HCT116 (cell line): ENCODE results near the gene ZFP14. TPM values are rescaled to one million over a fixed set of nuclear protein-coding genes. Genes with fewer than 3 reads are reported as not detected.

Source experiments
- ATAC-seq: fragments of 200-7000 bp; cut with Tn5 transposase; 2 replicates; pipeline ENCODE4 v1.9.1; 2020; ENCODE audit warnings: mild to moderate bottlenecking, moderate library complexity
- BruUV-seq: library from RNA; stranded (reverse); fragments of 400-500 nt; replicated peaks from 2 replicates; lab custom pipeline; 2021; lab: Mats Ljungman, UMichigan
- CTCF ChIA-PET: fragments of 300-600 bp; sonication (Branson Sonifier 250); formaldehyde crosslinking; loops from one replicate; lab custom pipeline; 2021; ENCODE audit warnings: antibody characterized with exemption; lab: Charles Lee
- POLR2A ChIA-PET: fragments of 300-600, 350-600 bp; sonication (Branson Sonifier 250); formaldehyde crosslinking; loops from one replicate; lab custom pipeline; 2021; ENCODE audit warnings: antibody characterized with exemption; lab: Charles Lee
- RAD21 ChIA-PET, 2 experiments: fragments of 300-600 bp; sonication (Branson Sonifier 250); formaldehyde crosslinking; loops; one replicate each; lab custom pipeline; 2023; ENCODE audit warnings: low total read pairs in 2 of 2; ENCODE audit not compliant: uncharacterized antibody in 2 of 2, unreplicated experiment in 2 of 2, low non-redundant PET in 1 of 2; lab: Charles Lee
- DNase-seq: peaks from one replicate; pipeline ENCODE4 v3.0.0-alpha.2; 2010; ENCODE audit warnings: low read depth, low spot score
- H2AFZ ChIP-seq: fragments of 200-600 bp; shearing (Covaris generic), sonication (generic); 2 replicates; pipeline ENCODE4 v1.6.1; 2017; ENCODE audit warnings: low read depth, mixed run types, mixed read lengths, antibody characterized with exemption, low read length; ENCODE audit not compliant: poor library complexity, severe bottlenecking
- H3K27ac ChIP-seq: 2 replicates; pipeline ENCODE4 v1.5.1; 2012; ENCODE audit warnings: low read depth, low read length
- H3K27me3 ChIP-seq: fragments of 200-600 bp; sonication (generic); 2 replicates; pipeline ENCODE4 v1.6.1; 2016; ENCODE audit warnings: mixed run types, low read length, mixed read lengths; ENCODE audit not compliant: insufficient read depth
- H3K36me3 ChIP-seq, 2 experiments: fragments of 200-500 bp in 1 of 2; fragments of 200-600 bp in 1 of 2; sonication (Bioruptor generic) in 1 of 2; sonication (generic) in 1 of 2; 2 replicates each; pipeline versions ENCODE4 v1.5.1 to v1.6.1; 2014 to 2016; ENCODE audit warnings: low read length in 2 of 2, inconsistent platforms in 1 of 2, mixed read lengths in 1 of 2, mixed run types in 1 of 2; ENCODE audit not compliant: insufficient read depth in 2 of 2, control insufficient read depth in 1 of 2
- H3K4me1 ChIP-seq, 2 experiments: fragments of 200-600 bp in 1 of 2; sonication (generic) in 1 of 2; 2 replicates each; pipeline versions ENCODE4 v1.5.1 to v1.6.1; 2012 to 2017; ENCODE audit warnings: low read length in 2 of 2, inconsistent platforms in 1 of 2, mild to moderate bottlenecking in 1 of 2, mixed read lengths in 1 of 2, mixed run types in 1 of 2, moderate library complexity in 1 of 2; ENCODE audit not compliant: insufficient read depth in 2 of 2, control insufficient read depth in 1 of 2
- H3K4me2 ChIP-seq: fragments of 200-600 bp; sonication (generic); 2 replicates; pipeline ENCODE4 v1.6.1; 2017; ENCODE audit warnings: mixed run types, low read length, mixed read lengths
- H3K4me3 ChIP-seq, 2 experiments: fragments of 200-600 bp in 1 of 2; sonication (generic) in 1 of 2; replicated peaks in 1 of 2; 2 replicates each; pipeline ENCODE4 v1.5.1; 2011 to 2016; ENCODE audit warnings: low read length in 2 of 2, control low read depth in 1 of 2, low read depth in 1 of 2, mild to moderate bottlenecking in 1 of 2, mixed read lengths in 1 of 2, mixed run types in 1 of 2
- H3K79me2 ChIP-seq: fragments of 200-600 bp; sonication (generic); 2 replicates; pipeline ENCODE4 v1.6.1; 2017; ENCODE audit warnings: mild to moderate bottlenecking, mixed run types, low read length, moderate library complexity, mixed read lengths; ENCODE audit not compliant: insufficient read depth
- H3K9ac ChIP-seq: fragments of 200-600 bp; sonication (generic); 2 replicates; pipeline ENCODE4 v1.6.1; 2016; ENCODE audit warnings: low read length, mixed read lengths
- H3K9me2 ChIP-seq: fragments of 200-600 bp; sonication (generic), shearing (Covaris generic); 2 replicates; pipeline ENCODE4 v1.6.1; 2017; ENCODE audit warnings: mixed run types, mild to moderate bottlenecking, moderate library complexity; ENCODE audit not compliant: insufficient read depth
- H3K9me3 ChIP-seq, 2 experiments: fragments of 200-500 bp in 1 of 2; fragments of 200-600 bp in 1 of 2; sonication (Bioruptor generic) in 1 of 2; sonication (generic) in 1 of 2; 2 replicates each; pipeline ENCODE4 v1.6.1; 2014 to 2017; ENCODE audit warnings: low read length in 2 of 2, mixed read lengths in 2 of 2, inconsistent platforms in 1 of 2, low read depth in 1 of 2, mild to moderate bottlenecking in 1 of 2, mixed run types in 1 of 2, moderate library complexity in 1 of 2; ENCODE audit not compliant: control insufficient read depth in 1 of 2, insufficient read depth in 1 of 2
- H4K20me1 ChIP-seq: fragments of 200-600 bp; sonication (generic), shearing (Covaris generic); 2 replicates; pipeline ENCODE4 v1.6.1; 2017; ENCODE audit warnings: mixed run types, mild to moderate bottlenecking, moderate library complexity; ENCODE audit not compliant: insufficient read depth
- CEBPB ChIP-seq: IDR thresholded peaks from 2 replicates; pipeline ENCODE4 v1.6.1; 2012; ENCODE audit warnings: low read depth
- EGR1 ChIP-seq: IDR thresholded peaks from 2 replicates; pipeline ENCODE4 v1.6.1; 2012; ENCODE audit warnings: low read depth
- ELF1 ChIP-seq: IDR thresholded peaks from 2 replicates; pipeline ENCODE4 v1.6.1; 2012; ENCODE audit warnings: low read depth, borderline replicate concordance
- EZH2 ChIP-seq: fragments of 200-600 bp; sonication (generic); IDR thresholded peaks from 2 replicates; pipeline ENCODE4 v1.6.1; 2017; ENCODE audit warnings: antibody characterized with exemption, mixed run types
- EZH2phosphoT487 ChIP-seq: fragments of 200-600 bp; IDR thresholded peaks from 2 replicates; pipeline ENCODE4 v1.6.1; 2018; ENCODE audit warnings: antibody characterized with exemption, borderline replicate concordance
- FOSL1 ChIP-seq: IDR thresholded peaks from 2 replicates; pipeline ENCODE4 v1.6.1; 2012; ENCODE audit warnings: low read depth
- POLR2A ChIP-seq: IDR thresholded peaks from 2 replicates; pipeline ENCODE4 v1.7.0; 2011; ENCODE audit warnings: borderline replicate concordance; ENCODE audit not compliant: insufficient read depth, insufficient read length; ENCODE audit errors: extremely low read depth
- POLR2AphosphoS5 ChIP-seq: IDR thresholded peaks from 2 replicates; pipeline ENCODE4 v1.6.1; 2011; ENCODE audit warnings: mild to moderate bottlenecking, low read depth, low read length, moderate library complexity
- RAD21 ChIP-seq: IDR thresholded peaks from 2 replicates; pipeline ENCODE4 v1.6.1; 2012; ENCODE audit warnings: low read depth, mild to moderate bottlenecking
- SIN3A ChIP-seq: IDR thresholded peaks from 2 replicates; pipeline ENCODE4 v1.6.1; 2012; ENCODE audit warnings: low read depth
- SP1 ChIP-seq: IDR thresholded peaks from 2 replicates; pipeline ENCODE4 v1.6.1; 2012; ENCODE audit warnings: low read depth
- SRF ChIP-seq: IDR thresholded peaks from 2 replicates; pipeline ENCODE4 v1.6.1; 2012; ENCODE audit warnings: low read depth
- TCF7L2 ChIP-seq: IDR thresholded peaks from 2 replicates; pipeline ENCODE4 v1.7.0; 2011; ENCODE audit warnings: borderline replicate concordance, inconsistent platforms; ENCODE audit not compliant: insufficient read depth, insufficient read length; ENCODE audit errors: extremely low read depth
- YY1 ChIP-seq: IDR thresholded peaks from 2 replicates; pipeline ENCODE4 v1.6.1; 2011; ENCODE audit warnings: low read length, low read depth, moderate library complexity, mild to moderate bottlenecking; ENCODE audit not compliant: insufficient replicate concordance; ENCODE audit errors: extremely low read depth
- ZFX ChIP-seq: fragments of 450-650 bp; IDR thresholded peaks from 2 replicates; pipeline ENCODE4 v1.6.1; 2017
- ZNF274 ChIP-seq: fragments of 200-500 bp; sonication (Bioruptor generic); IDR thresholded peaks from 2 replicates; pipeline ENCODE4 v1.6.1; 2014; ENCODE audit warnings: mild to moderate bottlenecking, low read depth, low read length, inconsistent platforms
- intact Hi-C: fragments of 100-400 bp; cut with micrococcal nuclease; formaldehyde crosslinking; loops from 2 replicates; pipeline ENCODE4 v1.10.0; 2022
- total RNA-seq: library from RNA; stranded (reverse); gene quantifications from one replicate; pipeline ENCODE4 v1.2.1, GENCODE V29; 2021; ENCODE audit not compliant: unreplicated experiment
- TF ChIP-seq, protein P1 (sequence below): IDR thresholded peaks from 2 replicates; pipeline ENCODE4 v1.6.1; 2012
- TF ChIP-seq, protein P2 (sequence below): IDR thresholded peaks from 2 replicates; pipeline ENCODE4 v1.6.1; 2011; ENCODE audit warnings: mild to moderate bottlenecking, low read length, moderate library complexity; ENCODE audit not compliant: insufficient replicate concordance; ENCODE audit errors: extremely low read depth
- TF ChIP-seq, protein P3 (sequence below): IDR thresholded peaks from 2 replicates; pipeline ENCODE4 v1.6.1; 2012; ENCODE audit warnings: low read depth
- TF ChIP-seq, protein P4 (sequence below): IDR thresholded peaks from 2 replicates; pipeline ENCODE4 v1.6.1; 2012

The ZFP14 gene
- total RNA-seq, 1 experiment from 2014 or later: 2.8 TPM

DNA sequence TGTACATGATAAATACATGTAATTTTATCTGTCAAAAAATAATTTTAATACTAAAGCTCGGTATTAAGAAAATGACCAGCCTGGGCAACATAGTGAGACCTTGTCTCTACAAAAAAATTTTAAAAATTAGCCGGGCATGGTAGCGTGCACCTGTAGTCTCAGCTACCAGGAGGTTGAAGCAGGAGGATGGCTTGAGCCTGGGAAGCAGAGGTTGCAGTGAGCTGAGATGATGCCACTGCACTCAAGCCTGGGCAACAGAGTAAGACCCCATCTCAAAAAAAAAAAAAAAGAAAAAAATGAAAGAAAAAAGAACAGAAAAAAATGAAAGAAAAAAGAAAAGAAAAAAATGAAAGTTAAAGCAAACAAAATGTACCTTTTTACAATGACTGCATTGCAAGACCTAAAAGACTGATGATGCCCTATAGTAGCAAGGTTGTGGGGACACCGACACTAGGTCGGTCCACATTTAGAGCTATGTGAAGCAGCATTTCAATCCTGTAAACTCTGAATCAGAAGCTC is 5.3 kb downstream of the ZFP14 start:
- H3K4me3 ChIP-seq: no peak overlapping the region
- peaks cover 3 to 7% of the 10 kb centered on the region in 2 experiments; a peak in 3 of 4 replicates for H3K4me1 ChIP-seq
- CTCF ChIA-PET: no interaction called here
- H3K27ac ChIP-seq: no peak overlapping the region
- no peaks in the 10 kb centered on the region for H3K79me2 ChIP-seq
- H3K27me3 ChIP-seq: no peaks in the 10 kb centered on the region
- no peak overlapping the region for H3K4me2 ChIP-seq
- BruUV-seq: no TSS peak
- H4K20me1 ChIP-seq: no peaks in the 10 kb centered on the region
- H3K9me3 ChIP-seq: no peaks in the 10 kb centered on the region
- DNase-seq: no peak
- no peak overlapping the region for H2AFZ ChIP-seq
- no peaks in the 10 kb centered on the region for H3K36me3 ChIP-seq
- no peak for ATAC-seq
- TF ChIP-seq SRF (no peak), ELF1 (no peak), POLR2A (no peak), ZNF274 (no peak), YY1 (no peak), FOSL1 (no peak), POLR2AphosphoS5 (no peak), RAD21 (no peak), EZH2 (no peak), CEBPB (no peak), SIN3A (no peak), SP1 (no peak), TCF7L2 (no peak), EGR1 (no peak), ZFX (no peak), EZH2phosphoT487 (no peak)
- TF ChIP-seq, protein P1, sequence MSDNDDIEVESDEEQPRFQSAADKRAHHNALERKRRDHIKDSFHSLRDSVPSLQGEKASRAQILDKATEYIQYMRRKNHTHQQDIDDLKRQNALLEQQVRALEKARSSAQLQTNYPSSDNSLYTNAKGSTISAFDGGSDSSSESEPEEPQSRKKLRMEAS: no peak
- TF ChIP-seq, protein P2, sequence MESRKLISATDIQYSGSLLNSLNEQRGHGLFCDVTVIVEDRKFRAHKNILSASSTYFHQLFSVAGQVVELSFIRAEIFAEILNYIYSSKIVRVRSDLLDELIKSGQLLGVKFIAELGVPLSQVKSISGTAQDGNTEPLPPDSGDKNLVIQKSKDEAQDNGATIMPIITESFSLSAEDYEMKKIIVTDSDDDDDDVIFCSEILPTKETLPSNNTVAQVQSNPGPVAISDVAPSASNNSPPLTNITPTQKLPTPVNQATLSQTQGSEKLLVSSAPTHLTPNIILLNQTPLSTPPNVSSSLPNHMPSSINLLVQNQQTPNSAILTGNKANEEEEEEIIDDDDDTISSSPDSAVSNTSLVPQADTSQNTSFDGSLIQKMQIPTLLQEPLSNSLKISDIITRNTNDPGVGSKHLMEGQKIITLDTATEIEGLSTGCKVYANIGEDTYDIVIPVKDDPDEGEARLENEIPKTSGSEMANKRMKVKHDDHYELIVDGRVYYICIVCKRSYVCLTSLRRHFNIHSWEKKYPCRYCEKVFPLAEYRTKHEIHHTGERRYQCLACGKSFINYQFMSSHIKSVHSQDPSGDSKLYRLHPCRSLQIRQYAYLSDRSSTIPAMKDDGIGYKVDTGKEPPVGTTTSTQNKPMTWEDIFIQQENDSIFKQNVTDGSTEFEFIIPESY: no peak
- TF ChIP-seq, protein P3, sequence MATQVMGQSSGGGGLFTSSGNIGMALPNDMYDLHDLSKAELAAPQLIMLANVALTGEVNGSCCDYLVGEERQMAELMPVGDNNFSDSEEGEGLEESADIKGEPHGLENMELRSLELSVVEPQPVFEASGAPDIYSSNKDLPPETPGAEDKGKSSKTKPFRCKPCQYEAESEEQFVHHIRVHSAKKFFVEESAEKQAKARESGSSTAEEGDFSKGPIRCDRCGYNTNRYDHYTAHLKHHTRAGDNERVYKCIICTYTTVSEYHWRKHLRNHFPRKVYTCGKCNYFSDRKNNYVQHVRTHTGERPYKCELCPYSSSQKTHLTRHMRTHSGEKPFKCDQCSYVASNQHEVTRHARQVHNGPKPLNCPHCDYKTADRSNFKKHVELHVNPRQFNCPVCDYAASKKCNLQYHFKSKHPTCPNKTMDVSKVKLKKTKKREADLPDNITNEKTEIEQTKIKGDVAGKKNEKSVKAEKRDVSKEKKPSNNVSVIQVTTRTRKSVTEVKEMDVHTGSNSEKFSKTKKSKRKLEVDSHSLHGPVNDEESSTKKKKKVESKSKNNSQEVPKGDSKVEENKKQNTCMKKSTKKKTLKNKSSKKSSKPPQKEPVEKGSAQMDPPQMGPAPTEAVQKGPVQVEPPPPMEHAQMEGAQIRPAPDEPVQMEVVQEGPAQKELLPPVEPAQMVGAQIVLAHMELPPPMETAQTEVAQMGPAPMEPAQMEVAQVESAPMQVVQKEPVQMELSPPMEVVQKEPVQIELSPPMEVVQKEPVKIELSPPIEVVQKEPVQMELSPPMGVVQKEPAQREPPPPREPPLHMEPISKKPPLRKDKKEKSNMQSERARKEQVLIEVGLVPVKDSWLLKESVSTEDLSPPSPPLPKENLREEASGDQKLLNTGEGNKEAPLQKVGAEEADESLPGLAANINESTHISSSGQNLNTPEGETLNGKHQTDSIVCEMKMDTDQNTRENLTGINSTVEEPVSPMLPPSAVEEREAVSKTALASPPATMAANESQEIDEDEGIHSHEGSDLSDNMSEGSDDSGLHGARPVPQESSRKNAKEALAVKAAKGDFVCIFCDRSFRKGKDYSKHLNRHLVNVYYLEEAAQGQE: no peak
- TF ChIP-seq, protein P4, sequence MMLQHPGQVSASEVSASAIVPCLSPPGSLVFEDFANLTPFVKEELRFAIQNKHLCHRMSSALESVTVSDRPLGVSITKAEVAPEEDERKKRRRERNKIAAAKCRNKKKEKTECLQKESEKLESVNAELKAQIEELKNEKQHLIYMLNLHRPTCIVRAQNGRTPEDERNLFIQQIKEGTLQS: no peak
- H3K9me2 ChIP-seq: no peaks in the 10 kb centered on the region
- RAD21 ChIA-PET: no interaction called here
- intact Hi-C loops: loop anchor here (10.0 kb wide), 1 partner anchor 159 kb away; the partner anchor contains the start of genes ZNF146 and ZNF565
- no peak overlapping the region for H3K9ac ChIP-seq
- POLR2A ChIA-PET: interaction anchor here (0.7 kb wide), 1 partner anchor 844 kb away, joined by 4 read pairs; the partner anchor contains the start of gene ZNF383
